NCI-H748 (cell line): Measurements from ENCODE around the gene CCL23.
A peak's percentile ranks its signal among the peaks of the same experiment; 100 is the strongest.
"Not testable (repeated sequence)": the region's sequence is repeated elsewhere in the genome, so short reads cannot be mapped to it uniquely, and the experiment has no call there.

Experiments used
- DNase-seq: peaks from one replicate; lab custom pipeline; 2025; ENCODE audit not compliant: unreplicated experiment; lab: John Stamatoyannopoulos, UW

CCL23 gene

GRCh38 chr17:36004594-36005108, 13.1 kb downstream of the CCL23 start:
- peak; percentile 28 for DNase-seq

DNA sequence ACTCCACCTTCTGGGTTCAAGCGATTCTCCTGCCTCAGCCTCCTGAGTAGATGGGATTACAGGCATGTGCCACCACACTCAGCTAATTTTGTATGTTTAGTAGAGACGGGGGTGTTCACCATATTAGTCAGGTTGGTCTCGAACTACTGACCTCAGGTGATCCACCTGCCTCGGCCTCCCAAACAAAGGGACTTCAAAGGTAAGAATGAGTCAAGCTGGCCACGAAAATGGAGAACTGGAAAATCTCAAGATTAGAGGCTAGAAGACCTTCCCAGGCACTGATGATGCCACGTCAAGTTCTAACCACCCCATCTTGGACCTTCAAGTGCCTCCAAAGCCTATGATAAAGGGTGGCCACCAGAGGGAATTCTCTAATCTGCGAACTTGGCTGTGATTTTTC, 15.1 kb downstream of the CCL23 start:
- DNase-seq, result no peak

GRCh38 chr17:36001862-36002603, 15.7 kb downstream of the CCL23 start:
- no peak for DNase-seq

DNA sequence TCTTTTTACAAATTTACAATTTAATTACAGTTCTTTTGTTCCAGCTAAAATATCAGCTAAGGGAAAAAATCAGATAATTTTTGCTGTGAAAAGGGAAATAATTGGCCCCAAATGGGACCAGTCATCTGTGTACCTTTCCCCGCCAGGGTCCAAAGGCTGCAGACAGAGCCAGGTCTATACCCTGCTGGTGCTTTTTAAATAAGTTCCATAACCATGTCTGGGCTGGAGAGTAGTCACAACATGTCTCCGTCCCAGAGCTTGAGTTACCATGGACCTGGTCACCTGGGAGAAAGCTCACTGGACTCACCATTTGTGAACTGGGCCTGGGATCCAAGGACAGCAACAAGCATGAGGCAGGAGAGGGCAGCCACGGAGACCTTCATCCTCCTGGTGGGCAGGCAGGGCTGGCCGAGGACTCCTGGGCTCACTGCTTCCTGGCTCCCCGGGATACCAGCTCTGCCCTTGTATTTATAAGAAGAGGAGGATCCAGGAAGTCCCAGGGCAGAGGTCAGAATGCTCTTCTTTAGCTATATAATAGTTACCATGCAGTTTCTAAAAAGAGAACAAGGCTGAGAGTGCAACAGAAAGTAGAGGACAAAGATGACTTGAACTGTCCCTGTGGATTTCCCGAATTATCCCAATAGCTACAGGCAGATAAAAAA, 16.5 kb downstream of the CCL23 start, which contains the start of gene CCL15:
TSS of gene CCL15 (minus strand) at position 444 of the 662 bp plus-strand sequence. CDS start at position 383, 61 bp downstream.
- DNase-seq, result no peak

GRCh38 chr17:36000732-36001109, 17.1 kb downstream of the CCL23 start:
- DNase-seq, result no peak

DNA sequence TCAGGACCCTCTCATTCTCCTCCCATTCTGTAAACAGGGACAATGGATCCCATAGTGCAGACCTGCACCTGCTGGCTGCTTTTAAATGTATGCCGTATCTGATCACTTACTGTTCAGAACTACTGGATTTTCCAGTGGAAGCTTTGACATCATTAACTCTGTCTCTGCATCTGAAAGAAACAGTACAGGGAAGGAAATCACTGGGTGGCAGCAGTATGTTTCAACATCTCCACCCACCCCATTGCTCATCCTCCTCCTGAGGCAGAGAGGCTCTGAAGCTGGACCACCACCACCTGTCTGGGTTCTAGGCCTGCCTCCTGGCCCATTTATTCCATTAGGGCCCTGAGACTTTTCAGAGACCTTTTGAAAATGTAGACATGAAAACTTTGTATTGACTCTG, 19.0 kb downstream of the CCL23 start:
- no peak for DNase-seq

GRCh38 chr17:35998018-35998545, 19.7 kb downstream of the CCL23 start:
- no peak for DNase-seq

DNA sequence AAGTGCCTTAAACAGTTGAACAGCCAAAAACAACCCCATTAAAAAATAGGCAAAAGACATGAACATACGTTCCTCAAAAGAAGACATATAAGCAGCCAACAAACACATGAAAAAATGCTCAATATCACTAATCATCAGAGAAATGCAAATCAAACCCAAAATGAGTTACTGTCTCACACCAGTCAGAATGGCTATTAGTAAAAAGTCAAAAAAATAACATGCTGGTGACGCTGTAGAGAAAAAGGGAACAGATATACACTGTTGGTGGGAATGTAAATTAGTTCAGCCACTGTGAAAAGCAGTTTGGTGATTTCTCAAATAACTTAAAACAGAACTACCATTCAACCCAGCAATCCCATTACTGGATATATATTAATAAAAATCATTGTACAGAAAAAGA, 22.4 kb downstream of the CCL23 start:
- not testable (repeated sequence) for DNase-seq

GRCh38 chr17:35991075-35991474, 26.7 kb downstream of the CCL23 start:
- no peak for DNase-seq

DNA sequence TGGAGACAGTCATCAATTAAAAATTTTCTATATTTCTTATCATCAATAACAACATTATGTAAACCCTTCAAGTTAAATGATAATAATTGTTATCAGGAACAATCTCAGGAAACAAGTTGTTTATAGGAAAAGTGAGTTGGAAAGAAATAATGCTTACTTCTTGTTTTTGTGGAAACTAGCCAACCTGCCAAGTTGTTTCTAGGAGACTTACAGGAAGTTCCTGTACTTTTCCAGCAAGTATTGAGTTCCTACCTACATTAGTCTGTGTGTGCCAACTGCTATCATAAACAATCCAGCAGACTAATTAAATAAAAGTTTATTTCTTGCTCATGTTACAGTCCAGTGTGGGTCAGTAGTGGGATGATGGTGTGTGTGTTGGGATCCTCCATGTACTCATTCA, 29.6 kb downstream of the CCL23 start:
- no peak for DNase-seq

- DNase-seq, result no peak
Measured at GRCh38 chr17:35986643-35987042, 31.1 kb downstream of the CCL23 start, which contains the start of gene CCL14. CCL14 (minus strand) TSS chr17:35986729; CDS start chr17:35986649, 80 bp downstream.

DNA sequence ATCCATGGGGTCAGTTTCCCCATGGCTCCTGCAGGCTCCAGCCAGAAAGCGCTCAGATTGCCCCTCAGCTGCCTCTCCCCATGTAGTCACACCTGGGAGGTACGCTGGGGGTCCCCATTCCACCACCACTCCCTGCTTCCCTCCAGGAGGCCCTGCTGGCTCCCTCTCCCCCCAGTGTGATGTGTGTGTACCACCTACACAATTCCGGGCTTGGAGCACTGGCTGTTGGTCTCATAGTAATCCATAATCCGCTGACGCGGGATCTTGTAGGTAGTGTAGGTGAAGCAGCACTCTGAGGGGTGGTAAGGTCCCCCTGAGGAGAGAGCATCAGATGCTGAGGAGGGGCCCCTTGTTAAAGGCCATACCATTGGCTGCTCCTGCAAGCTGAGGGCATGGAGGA, 33.6 kb downstream of the CCL23 start:
- no peak for DNase-seq

- no peak for DNase-seq
Measured at GRCh38 chr17:35982409-35983191, 35.2 kb downstream of the CCL23 start.

GRCh38 chr17:35981908-35982330, 35.9 kb downstream of the CCL23 start:
- no peak for DNase-seq

DNA sequence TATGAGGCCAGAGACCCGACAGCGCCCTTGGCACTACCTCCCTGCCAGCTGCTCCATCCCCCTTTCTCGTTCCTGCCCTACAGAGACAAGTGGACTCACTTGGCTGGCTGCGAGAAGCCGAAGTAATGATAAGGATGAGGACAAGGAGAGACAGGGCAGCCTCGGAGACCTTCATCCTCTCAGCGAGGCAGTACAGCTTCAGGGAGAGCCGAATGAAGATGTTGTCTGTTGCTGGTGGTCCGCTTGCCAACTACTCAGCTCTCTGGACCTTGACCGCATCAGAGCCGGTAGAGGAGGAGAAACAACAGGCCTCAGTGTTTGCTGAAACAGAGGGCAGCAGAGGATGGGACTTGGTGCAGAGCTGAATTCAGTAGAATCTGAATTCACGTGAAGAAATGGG, 36.5 kb downstream of the CCL23 start, which contains the start of gene CCL16:
TSS of gene CCL16 (minus strand) at position 252 of the 400 bp plus-strand sequence. CDS start at position 175, 77 bp downstream.
- no peak for DNase-seq

- no peak for DNase-seq
Measured at GRCh38 chr17:35978346-35978745, 39.4 kb downstream of the CCL23 start.

GRCh38 chr17:35977509-35977908, 40.3 kb downstream of the CCL23 start:
- DNase-seq, result no peak

- no peak for DNase-seq
Measured at GRCh38 chr17:35973333-35974260, 44.2 kb downstream of the CCL23 start.

- no peak for DNase-seq
Measured at GRCh38 chr17:35972945-35973332, 44.8 kb downstream of the CCL23 start.

DNA sequence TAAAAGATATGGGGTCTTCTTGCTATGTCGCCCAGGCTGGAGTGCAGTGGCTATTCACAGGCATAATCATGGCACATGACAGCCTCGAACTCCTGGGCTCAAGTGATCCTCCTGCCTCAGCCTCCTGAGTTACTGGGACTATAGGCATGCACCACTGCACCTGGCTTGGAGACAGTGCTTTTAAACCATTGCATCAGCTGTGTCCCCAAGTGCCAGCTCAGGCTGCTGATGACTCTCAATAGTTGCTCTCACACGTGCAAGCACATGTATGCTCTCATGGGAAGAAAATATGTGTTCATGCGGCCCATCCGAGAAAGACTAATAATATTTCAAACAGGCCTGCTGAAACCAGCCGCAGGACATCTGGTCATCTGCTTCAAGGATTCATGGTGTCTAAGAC, 45.2 kb downstream of the CCL23 start:
- DNase-seq, result no peak
